ENCODE measurements around the gene ABI2.
"Not testable (repeated sequence)": the region's sequence is repeated elsewhere in the genome, so short reads cannot be mapped to it uniquely, and the experiment has no call there.

GRCh38 chr2:203388153-203388552 is 60.0 kb downstream of the ABI2 start:
- TF ChIP-seq POLR2A (IDR thresholded peaks at IDR 0.05; ENCODE audit: borderline replicate concordance, extremely low read depth, insufficient read depth, insufficient read length); REST (IDR thresholded peaks at IDR 0.05; ENCODE audit: low read depth); CTCF (IDR thresholded peaks at IDR 0.05 in 2 of 3, conservative IDR thresholded peaks at IDR 0.05 in 1 of 3; ENCODE audit: borderline replicate concordance in 1 of 3, insufficient read depth in 1 of 3, low read depth in 2 of 3, low read length in 2 of 3); EGR1 (IDR thresholded peaks at IDR 0.05; ENCODE audit: low read depth); SP1 (IDR thresholded peaks at IDR 0.05; ENCODE audit: low read depth); SIN3A (IDR thresholded peaks at IDR 0.05; ENCODE audit: low read depth); POLR2AphosphoS5 (IDR thresholded peaks at IDR 0.05; ENCODE audit: low read depth, low read length); ATF3 (IDR thresholded peaks at IDR 0.05); MAX (IDR thresholded peaks at IDR 0.05); RAD21 (IDR thresholded peaks at IDR 0.05; ENCODE audit: low read depth); ZNF274 (IDR thresholded peaks at IDR 0.05; ENCODE audit: low read depth, low read length); EZH2 (IDR thresholded peaks at IDR 0.05); EZH2phosphoT487 (IDR thresholded peaks at IDR 0.05; ENCODE audit: borderline replicate concordance); ELF1 (IDR thresholded peaks at IDR 0.05; ENCODE audit: borderline replicate concordance, low read depth): not testable (repeated sequence)

Measured in HCT116 (cell line).